Ecto neural progenitor cell (in vitro differentiated cells): ENCODE data around the gene BRI3.

Experiments used
- DNase-seq: peaks from one replicate; pipeline ENCODE4 v3.0.0-alpha.2; 2018; ENCODE audit warnings: low spot score

The BRI3 gene

GRCh38 chr7:98286701-98287485 lies 5.4 kb downstream of the BRI3 start:
- DNase-seq, result no peak

GRCh38 chr7:98287486-98287959 lies 6.0 kb downstream of the BRI3 start:
- no peak for DNase-seq

DNA sequence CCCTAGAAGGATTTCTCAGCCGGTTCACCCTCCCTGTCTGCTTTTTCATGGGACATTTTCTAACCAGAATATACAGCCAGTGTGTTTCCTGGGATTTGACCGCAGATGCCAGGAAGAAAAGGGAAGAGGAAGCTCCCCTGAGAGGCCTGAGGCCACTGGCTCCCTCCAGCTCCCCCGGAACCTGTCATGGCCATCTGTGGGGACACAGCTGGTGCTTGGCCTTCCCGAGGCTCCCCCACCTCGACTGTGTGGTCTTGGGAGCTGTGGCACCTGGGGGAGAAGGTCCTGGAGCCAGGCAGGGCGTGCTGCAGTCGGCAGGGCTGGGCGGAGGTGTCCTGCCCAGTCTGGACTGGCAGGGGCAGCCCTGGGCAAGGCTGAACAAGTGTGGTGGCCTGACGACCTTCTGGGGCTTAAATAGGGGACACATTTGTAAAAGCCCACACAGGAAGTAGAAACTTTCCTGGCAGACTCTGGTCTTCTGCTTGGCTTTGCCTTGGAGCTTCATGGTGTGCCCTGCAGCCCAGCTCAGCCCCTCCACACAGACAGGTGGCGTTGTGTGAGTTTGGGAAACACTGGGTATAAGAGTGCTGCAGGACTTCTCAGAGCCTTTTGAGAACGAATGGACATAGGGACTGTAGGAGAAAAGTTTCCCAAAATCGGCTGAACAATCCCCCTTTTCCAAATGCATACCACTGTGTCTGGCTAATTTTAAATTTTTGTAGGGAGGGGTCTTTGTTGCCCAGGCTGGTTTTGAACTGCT lies 6.8 kb downstream of the BRI3 start:
- DNase-seq, result no peak

DNA sequence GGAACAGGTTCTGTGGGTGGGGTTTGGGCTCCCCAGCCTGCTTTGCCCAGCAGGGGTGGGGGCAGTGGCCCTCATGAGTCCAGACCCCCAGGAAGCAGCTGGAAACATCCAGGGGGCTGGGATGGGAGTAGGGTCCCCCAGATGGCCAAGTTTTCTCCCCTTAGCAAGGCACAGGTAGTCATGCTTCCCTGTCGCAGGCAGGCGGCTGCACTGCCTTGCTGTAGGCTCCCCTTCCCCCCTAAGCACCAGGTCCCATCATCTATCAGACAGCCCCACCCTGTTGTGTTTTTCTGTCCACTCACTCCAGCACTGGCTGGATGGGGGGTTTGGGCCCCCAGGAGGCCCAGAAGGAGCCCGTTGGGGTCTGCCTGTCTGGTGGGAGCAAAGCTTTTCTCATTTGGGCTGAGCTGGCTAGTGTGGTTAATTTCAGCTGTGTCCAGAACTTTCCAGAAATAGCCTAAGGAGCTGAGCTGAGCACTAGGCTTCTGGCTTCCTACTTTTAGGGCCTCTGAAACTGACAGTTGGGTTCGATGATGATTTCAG lies 7.9 kb downstream of the BRI3 start:
- no peak for DNase-seq

- DNase-seq, result no peak
Observed at GRCh38 chr7:98291717-98292116, 10.2 kb downstream of the BRI3 start.

GRCh38 chr7:98293265-98293664 lies 11.8 kb downstream of the BRI3 start:
- DNase-seq, result no peak

GRCh38 chr7:98293746-98294145 lies 12.3 kb downstream of the BRI3 start:
- no peak for DNase-seq

- peak; percentile 43 for DNase-seq
Observed at GRCh38 chr7:98294326-98294725, 12.8 kb downstream of the BRI3 start.

DNA sequence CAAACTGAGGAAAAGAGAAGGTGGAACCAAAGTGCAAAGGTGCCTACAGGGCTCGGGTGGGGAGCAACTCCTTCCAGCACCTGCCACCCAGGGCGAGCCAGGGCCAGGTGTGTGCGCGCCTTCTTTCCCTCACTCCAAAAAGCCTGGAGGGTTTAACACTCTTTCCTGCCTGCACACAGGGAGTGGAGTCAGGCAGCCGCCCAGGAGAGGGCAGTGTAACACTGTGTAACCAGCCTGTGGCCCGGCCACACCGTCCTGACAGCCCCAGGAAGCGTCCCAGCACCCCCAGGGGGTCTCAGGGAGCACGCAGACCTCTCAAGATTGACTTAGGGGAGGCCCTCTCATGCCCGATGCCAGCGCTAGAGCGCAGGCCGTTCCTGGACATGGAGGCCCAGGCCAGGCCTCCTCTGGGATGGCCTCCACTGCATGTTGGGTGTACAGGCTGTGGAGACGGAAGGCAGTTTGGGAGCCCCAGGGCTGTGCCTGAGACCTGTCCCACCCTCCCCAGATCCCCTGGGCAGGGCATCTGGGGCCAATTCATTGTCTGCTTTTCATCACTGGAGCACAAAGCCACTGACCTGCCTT lies 13.4 kb downstream of the BRI3 start:
- peak; percentile 84 for DNase-seq

GRCh38 chr7:98295467-98296192 lies 14.1 kb downstream of the BRI3 start:
- no peak for DNase-seq

DNA sequence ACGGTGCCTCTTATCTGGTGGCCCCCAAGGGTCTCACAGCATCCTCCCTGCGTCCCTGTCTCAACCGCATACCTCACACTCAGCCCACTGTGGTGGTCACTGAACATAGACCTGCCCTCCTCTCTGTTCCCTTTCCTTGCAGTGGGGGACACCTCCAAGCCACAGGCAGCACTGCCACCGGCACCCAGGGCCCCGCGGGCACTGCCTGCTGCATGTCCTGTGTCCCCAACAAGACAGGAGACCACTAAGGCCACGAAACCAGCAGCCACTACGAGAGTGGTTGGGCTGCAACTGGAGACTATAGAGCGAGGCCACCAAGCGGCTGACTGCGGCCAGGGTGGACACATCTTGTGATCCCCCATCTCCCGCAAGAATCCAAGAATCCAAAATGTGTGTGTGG lies 15.3 kb downstream of the BRI3 start:
- no peak for DNase-seq

GRCh38 chr7:98297626-98298286 lies 16.3 kb downstream of the BRI3 start:
- no peak for DNase-seq

- no peak for DNase-seq
Observed at GRCh38 chr7:98300595-98301372, 19.3 kb downstream of the BRI3 start.

DNA sequence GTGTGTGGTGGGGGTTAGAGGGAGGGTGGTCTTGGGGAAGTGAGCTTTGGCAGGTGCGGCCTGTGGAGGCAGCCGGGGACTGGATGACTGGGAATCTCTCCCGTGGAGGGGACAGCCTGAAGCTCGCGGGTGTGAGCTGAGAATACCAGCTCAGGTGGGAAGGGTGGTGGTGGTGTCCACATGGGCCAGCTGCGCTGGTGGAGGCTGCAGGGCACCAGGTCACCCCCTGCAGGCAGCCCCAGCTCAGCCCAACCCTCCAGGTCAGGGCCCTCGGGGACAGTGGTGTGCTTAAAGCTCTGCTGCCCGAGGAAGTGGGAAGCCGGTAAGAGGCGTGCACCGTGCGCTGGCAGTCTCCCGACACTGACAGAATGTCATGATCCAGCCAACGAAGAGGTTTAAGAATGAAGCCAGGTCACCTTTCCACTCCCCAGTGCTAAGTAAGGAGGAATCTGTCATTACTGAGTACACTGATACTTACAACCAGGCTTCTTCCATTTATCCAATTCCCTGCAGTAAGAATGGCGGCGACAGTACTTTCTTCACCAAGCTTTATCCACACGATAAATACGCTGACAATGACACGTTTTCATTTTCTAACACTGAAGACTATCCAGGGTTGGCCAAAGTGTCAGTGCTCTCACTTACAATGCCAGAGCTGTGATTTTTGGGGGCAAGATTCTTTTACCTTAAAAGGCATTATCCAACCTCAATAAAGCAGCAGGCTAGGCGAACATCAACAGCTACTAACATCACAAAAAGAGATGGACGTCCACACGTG lies 20.4 kb downstream of the BRI3 start:
- DNase-seq, result no peak

- DNase-seq, result no peak
Observed at GRCh38 chr7:98303176-98303865, 21.8 kb downstream of the BRI3 start.

GRCh38 chr7:98303906-98304305 lies 22.4 kb downstream of the BRI3 start:
- no peak for DNase-seq

DNA sequence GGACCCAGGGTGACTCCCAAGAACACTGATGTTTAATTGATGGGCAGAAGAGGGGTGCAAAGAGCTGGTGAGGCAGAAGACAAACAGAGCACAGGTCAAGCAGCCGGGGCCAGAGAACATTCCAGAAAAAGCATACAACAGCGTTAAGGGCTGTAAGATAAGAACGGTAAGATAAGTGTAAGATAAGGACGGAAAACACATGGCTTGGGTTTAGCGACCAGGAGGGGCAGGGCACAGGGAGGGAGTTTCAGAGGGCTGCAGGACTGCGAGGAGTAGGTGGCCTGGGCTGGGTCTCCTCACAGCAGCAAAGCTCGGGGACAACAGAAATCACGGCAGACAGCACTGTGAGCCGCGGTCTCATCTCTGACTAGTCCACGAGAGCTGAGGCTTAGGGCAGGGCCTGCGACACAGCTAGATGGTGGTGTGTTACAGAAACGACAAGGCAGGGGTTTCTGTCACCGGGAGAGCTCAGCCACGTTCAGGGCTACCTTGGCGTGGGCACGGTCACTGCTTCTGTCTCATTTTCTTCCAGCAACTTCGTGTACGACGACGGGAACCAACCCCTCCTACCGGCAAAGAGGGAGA lies 24.6 kb downstream of the BRI3 start:
- DNase-seq, result no peak

DNA sequence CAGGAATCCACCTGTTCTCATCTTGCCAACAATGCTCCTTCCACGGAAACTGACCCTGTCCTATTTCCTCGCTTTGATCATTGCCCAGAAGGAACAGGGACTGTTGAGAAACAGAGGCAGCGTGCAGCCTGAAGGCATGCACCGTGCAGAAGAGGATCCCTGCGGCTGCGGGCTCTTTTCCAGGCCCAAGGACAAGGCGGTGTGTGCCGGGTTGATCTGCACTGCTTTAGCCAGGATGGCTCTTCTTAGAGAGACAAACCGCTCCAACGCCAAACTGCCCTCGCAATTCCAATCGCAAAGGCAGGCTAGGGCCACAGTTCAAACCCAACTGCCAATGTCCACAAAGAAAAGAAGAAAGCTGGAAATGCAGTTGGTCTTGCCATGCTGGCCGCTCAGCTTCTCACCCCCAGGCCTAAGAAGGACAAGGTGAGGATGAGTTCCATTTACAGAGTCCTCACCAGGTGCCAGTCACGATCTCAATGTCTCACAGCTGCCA lies 26.5 kb downstream of the BRI3 start:
- DNase-seq, result no peak

DNA sequence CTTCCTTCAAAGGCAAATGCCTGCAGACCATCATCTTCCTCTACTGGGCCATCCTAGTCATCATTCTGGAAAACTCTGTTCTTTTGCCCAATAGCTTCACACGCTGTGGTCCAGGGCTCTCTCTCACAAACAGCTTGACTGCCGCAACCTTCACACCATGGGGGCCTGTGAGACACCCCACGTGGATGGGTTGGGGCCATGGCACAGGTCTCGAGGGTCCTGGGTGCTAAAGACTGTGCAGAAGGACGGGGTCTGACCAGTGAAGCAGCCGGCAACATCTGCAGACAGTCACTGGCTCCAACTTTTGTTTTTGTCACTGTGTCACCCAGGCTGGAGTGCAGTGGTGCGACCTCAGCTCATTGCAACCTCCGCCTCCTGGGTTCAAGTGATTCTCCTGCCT lies 28.1 kb downstream of the BRI3 start:
- DNase-seq, result no peak
